RWPE2 (cell line): ENCODE measurements around the gene NELFCD.

Source experiments
- ATAC-seq: fragments of 200-7000 bp; cut with Tn5 transposase; 3 replicates; pipeline ENCODE4 v1.9.1; 2021; ENCODE audit warnings: low read depth
- DNase-seq: peaks from one replicate; pipeline ENCODE4 v3.0.0-alpha.2; 2020; ENCODE audit warnings: low spot score
- H3K27ac ChIP-seq: fragments of 450-650 bp; 2 replicates; pipeline ENCODE4 v1.5.1; 2017; ENCODE audit warnings: mild to moderate bottlenecking; ENCODE audit not compliant: poor library complexity, severe bottlenecking
- H3K27me3 ChIP-seq: fragments of 250-450 bp; sonication (Bioruptor Pico); 2 replicates; pipeline ENCODE4 v1.5.1; 2021; ENCODE audit warnings: mild to moderate bottlenecking, moderate library complexity; ENCODE audit not compliant: insufficient read depth, poor library complexity, severe bottlenecking
- H3K36me3 ChIP-seq: fragments of 250-450 bp; sonication (Bioruptor Pico); 2 replicates; pipeline ENCODE4 v1.5.1; 2020; ENCODE audit warnings: low read depth, mild to moderate bottlenecking, moderate library complexity
- H3K4me1 ChIP-seq: fragments of 250-450 bp; sonication (Bioruptor Pico); 2 replicates; pipeline ENCODE4 v1.5.1; 2021; ENCODE audit warnings: mild to moderate bottlenecking, moderate library complexity; ENCODE audit not compliant: insufficient read depth, poor library complexity, severe bottlenecking
- H3K4me3 ChIP-seq: fragments of 250-450 bp; sonication (Bioruptor Pico); 2 replicates; pipeline ENCODE4 v1.5.1; 2021; ENCODE audit warnings: mild to moderate bottlenecking, moderate library complexity; ENCODE audit not compliant: severe bottlenecking
- H3K9me3 ChIP-seq: fragments of 250-450 bp; sonication (Bioruptor Pico); 2 replicates; pipeline ENCODE4 v1.5.1; 2021; ENCODE audit warnings: mild to moderate bottlenecking, moderate library complexity; ENCODE audit not compliant: severe bottlenecking
- CTCF ChIP-seq: fragments of 450-650 bp; IDR thresholded peaks from one replicate; pipeline ENCODE4 v1.5.1; 2017; ENCODE audit warnings: mild to moderate bottlenecking, moderate library complexity; ENCODE audit not compliant: poor library complexity, severe bottlenecking

Gene NELFCD

GRCh38 chr20:58997141-58997770 is 16.2 kb downstream of the NELFCD start:
- Histone ChIP-seq H3K27ac (no peak overlapping the region), H3K4me1 (no peaks in the 10 kb centered on the region), H3K36me3 (peaks cover 98% of the 10 kb centered on the region), H3K9me3 (no peaks in the 10 kb centered on the region), H3K27me3 (no peaks in the 10 kb centered on the region), H3K4me3 (no peak overlapping the region)
- DNase-seq, result peak; percentile 69
- 0 out of 3 replicates have a peak, but pooled peaks have one; percentile 1 for ATAC-seq
- TF ChIP-seq CTCF, result no peak

DNA sequence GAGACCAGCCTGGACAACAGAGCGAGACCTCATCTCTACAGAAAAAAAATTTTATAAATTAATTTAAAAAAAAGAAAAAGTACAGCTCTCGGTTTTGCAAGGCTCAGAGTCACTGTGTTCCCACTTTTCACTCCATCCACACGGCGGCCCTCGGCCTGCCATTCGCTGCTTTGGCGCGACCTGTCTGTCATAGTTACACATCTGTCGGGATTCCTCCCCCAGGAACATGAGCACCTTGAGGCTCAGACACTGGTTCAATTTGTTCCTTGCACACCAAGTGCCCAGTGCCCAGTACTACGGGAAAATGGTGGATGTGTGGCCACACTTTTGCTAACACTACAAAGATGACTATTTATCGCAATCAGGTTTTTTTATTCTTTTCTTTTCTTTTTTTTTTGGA is 17.6 kb downstream of the NELFCD start:
- DNase-seq, result peak; percentile 74
- no peaks in the 10 kb centered on the region for H3K27me3 ChIP-seq

DNA sequence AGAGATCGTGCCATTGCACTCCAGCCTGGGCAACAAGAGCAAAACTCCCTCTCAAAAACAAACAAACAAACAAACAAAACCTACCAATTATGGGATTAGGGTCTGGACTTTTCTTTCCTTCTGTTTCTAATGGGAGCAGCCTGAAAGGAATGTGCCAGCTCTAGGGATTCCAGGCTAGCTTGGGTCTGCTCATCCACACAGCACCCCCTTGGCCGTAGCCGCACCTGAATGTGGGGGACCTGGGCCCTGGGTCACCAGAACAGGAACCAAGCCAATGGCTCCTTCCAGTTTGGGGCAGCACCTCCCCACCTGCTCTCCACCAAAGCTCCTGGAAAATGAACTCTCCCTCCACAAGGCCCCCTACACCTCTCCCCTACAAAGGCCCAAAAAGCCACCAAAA is 19.3 kb downstream of the NELFCD start:
- H3K9me3 ChIP-seq, result no peaks in the 10 kb centered on the region
- no peak for TF ChIP-seq CTCF
- no peaks in the 10 kb centered on the region for H3K27me3 ChIP-seq
- no peak for ATAC-seq
- no peak overlapping the region for H3K4me3 ChIP-seq
- H3K4me1 ChIP-seq, result no peaks in the 10 kb centered on the region
- DNase-seq, result no peak
- H3K36me3 ChIP-seq, result peaks cover 96% of the 10 kb centered on the region
- H3K27ac ChIP-seq, result no peak overlapping the region

More for the DNA sequence above, 17.6 kb downstream of the NELFCD start:
- Histone ChIP-seq H3K4me3 (no peak overlapping the region), H3K27ac (no peak overlapping the region), H3K4me1 (no peaks in the 10 kb centered on the region), H3K36me3 (peaks cover 96% of the 10 kb centered on the region), H3K9me3 (no peaks in the 10 kb centered on the region)
- no peak for TF ChIP-seq CTCF
- ATAC-seq, result no peak

GRCh38 chr20:59001068-59001448 is 20.0 kb downstream of the NELFCD start:
- ATAC-seq (no peak), DNase-seq (peak; percentile 76)
- Histone ChIP-seq H3K36me3 (peaks cover 91% of the 10 kb centered on the region), H3K27me3 (no peaks in the 10 kb centered on the region), H3K9me3 (no peaks in the 10 kb centered on the region), H3K4me3 (no peak overlapping the region), H3K4me1 (no peaks in the 10 kb centered on the region), H3K27ac (no peak overlapping the region)
- no peak for TF ChIP-seq CTCF

GRCh38 chr20:59001449-59002171 is 20.6 kb downstream of the NELFCD start:
- Histone ChIP-seq H3K4me1 (no peaks in the 10 kb centered on the region), H3K27me3 (no peaks in the 10 kb centered on the region), H3K36me3 (peaks cover 86% of the 10 kb centered on the region), H3K27ac (no peak overlapping the region), H3K9me3 (no peaks in the 10 kb centered on the region), H3K4me3 (no peak overlapping the region)
- peak; percentile 84 for DNase-seq
- no peak for ATAC-seq
- TF ChIP-seq CTCF, result no peak
